ENCODE data around the gene N4BP2L2.

N4BP2L2 gene

GRCh38 chr13:32419862-32420261 is 118.7 kb downstream of the N4BP2L2 start:
- no peak for DNase-seq

- no peak for DNase-seq
These were observed 120.6 kb downstream of the N4BP2L2 start for GRCh38 chr13:32417995-32418394.

GRCh38 chr13:32415019-32415418 is 123.6 kb downstream of the N4BP2L2 start:
- no peak for DNase-seq

- DNase-seq, result no peak
These were observed 124.0 kb downstream of the N4BP2L2 start for GRCh38 chr13:32414580-32414979.

GRCh38 chr13:32413284-32413683 is 125.3 kb downstream of the N4BP2L2 start:
- DNase-seq, result no peak

- peak; percentile 86 for DNase-seq
These were observed 128.8 kb downstream of the N4BP2L2 start for GRCh38 chr13:32409561-32410421.

GRCh38 chr13:32409001-32409313 is 129.6 kb downstream of the N4BP2L2 start:
- no peak for DNase-seq

GRCh38 chr13:32408296-32409000 is 130.1 kb downstream of the N4BP2L2 start:
- DNase-seq, result no peak

- DNase-seq, result no peak
These were observed 130.7 kb downstream of the N4BP2L2 start for GRCh38 chr13:32407854-32408253.

- no peak for DNase-seq
These were observed 135.5 kb downstream of the N4BP2L2 start for GRCh38 chr13:32403108-32403507.

GRCh38 chr13:32391101-32391619 is 147.4 kb downstream of the N4BP2L2 start:
- peak; percentile 77 for DNase-seq

GRCh38 chr13:32390484-32390883 is 148.1 kb downstream of the N4BP2L2 start:
- no peak for DNase-seq

GRCh38 chr13:32390048-32390447 is 148.5 kb downstream of the N4BP2L2 start:
- no peak for DNase-seq

GRCh38 chr13:32385410-32385809 is 153.2 kb downstream of the N4BP2L2 start:
- no peak for DNase-seq

- DNase-seq, result no peak
These were observed 153.9 kb downstream of the N4BP2L2 start for GRCh38 chr13:32384702-32385101.

GRCh38 chr13:32383836-32384618 is 154.6 kb downstream of the N4BP2L2 start:
- DNase-seq, result no peak

All from islet precursor cell (in vitro differentiated cells).